DMS153 (cell line): ENCODE results near the gene EPC2.
"Not testable (repeated sequence)": the region's sequence is repeated elsewhere in the genome, so short reads cannot be mapped to it uniquely, and the experiment has no call there.

Experiments used
- DNase-seq: peaks from one replicate; lab custom pipeline; 2025; lab: John Stamatoyannopoulos, UW

EPC2 gene

GRCh38 chr2:148642112-148642744 lies 2.3 kb upstream of the EPC2 start:
- no peak for DNase-seq

- no peak for DNase-seq
Observed at GRCh38 chr2:148642891-148643416, 1.6 kb upstream of the EPC2 start.

- DNase-seq, result no peak
Observed at GRCh38 chr2:148643421-148643820, 1.1 kb upstream of the EPC2 start.

- peak; percentile 84 for DNase-seq
Observed at GRCh38 chr2:148644883-148645538, 460 bp downstream of the EPC2 start.

- DNase-seq, result peak; percentile 72
Observed at GRCh38 chr2:148645539-148646230, 1.1 kb downstream of the EPC2 start.

- no peak for DNase-seq
Observed at GRCh38 chr2:148646231-148646559, 1.6 kb downstream of the EPC2 start.

GRCh38 chr2:148647711-148648110 lies 3.2 kb downstream of the EPC2 start:
- DNase-seq, result not testable (repeated sequence)

GRCh38 chr2:148649936-148650335 lies 5.4 kb downstream of the EPC2 start:
- DNase-seq, result no peak

- no peak for DNase-seq
Observed at GRCh38 chr2:148650881-148651280, 6.3 kb downstream of the EPC2 start.

- no peak for DNase-seq
Observed at GRCh38 chr2:148651972-148652371, 7.4 kb downstream of the EPC2 start.

- DNase-seq, result no peak
Observed at GRCh38 chr2:148653437-148653836, 8.9 kb downstream of the EPC2 start.

GRCh38 chr2:148654435-148654834 lies 9.9 kb downstream of the EPC2 start:
- DNase-seq, result no peak

- DNase-seq, result no peak
Observed at GRCh38 chr2:148656516-148656915, 12.0 kb downstream of the EPC2 start.

- DNase-seq, result peak; percentile 13
Observed at GRCh38 chr2:148658807-148659722, 14.5 kb downstream of the EPC2 start.

GRCh38 chr2:148660999-148661398 lies 16.4 kb downstream of the EPC2 start:
- no peak for DNase-seq

GRCh38 chr2:148662332-148662731 lies 17.8 kb downstream of the EPC2 start:
- not testable (repeated sequence) for DNase-seq

- no peak for DNase-seq
Observed at GRCh38 chr2:148664229-148664628, 19.7 kb downstream of the EPC2 start.

GRCh38 chr2:148666555-148666954 lies 22.0 kb downstream of the EPC2 start:
- no peak for DNase-seq

- no peak for DNase-seq
Observed at GRCh38 chr2:148667113-148667836, 22.7 kb downstream of the EPC2 start.

- no peak for DNase-seq
Observed at GRCh38 chr2:148670773-148671172, 26.2 kb downstream of the EPC2 start.
